HG03432 (cell line): ENCODE results near the gene LYRM2.

Experiments
- ATAC-seq: cut with Tn5 transposase; IDR thresholded peaks from one replicate; pipeline ENCODE4 v1.9.1; 2021; ENCODE audit warnings: mild to moderate bottlenecking, moderate library complexity; ENCODE audit not compliant: unreplicated experiment

The LYRM2 gene

DNA sequence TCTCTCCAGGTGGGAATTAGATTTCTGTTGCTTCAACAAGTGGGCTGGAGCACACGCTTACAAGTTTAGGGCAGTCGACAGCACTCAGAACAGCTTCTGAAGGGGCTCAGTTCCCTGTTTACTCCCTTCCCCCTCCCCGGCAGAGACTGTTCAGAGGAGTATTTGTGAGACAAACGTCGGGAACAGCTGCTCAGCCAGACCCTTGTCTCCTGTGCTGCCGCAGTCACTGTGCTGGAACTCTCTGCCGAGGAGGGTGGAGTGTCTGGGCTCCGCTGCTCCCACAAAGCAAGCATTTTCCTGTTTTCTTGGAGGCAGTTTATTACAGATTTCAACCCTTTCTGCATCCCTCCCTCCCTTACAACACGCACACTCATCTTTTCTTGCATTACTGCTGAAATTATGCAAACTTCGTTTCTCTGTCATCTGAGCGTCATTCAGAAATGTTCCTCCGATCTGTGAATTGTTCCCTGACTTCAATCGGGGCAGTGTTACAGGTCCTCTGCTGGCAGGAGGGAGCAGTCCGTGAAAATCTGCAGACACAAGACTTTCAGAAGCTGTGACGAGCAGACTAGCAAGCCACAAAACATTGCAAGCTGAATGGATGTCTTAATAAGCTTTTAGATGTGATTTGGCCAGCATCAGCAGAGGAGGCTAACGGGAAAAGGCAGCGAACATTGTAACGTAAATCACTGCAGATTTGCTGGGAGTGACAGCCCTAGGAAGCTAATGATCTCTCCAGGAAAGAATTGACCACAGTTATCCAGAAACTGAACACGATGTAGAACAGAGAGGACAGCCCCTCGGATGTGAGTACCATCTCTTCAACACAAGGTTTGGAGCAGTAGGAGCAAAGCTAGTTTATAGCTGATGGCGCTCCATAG lies 76.2 kb downstream of the LYRM2 start:
- no peak for ATAC-seq

- no peak for ATAC-seq
Observed at GRCh38 chr6:89559487-89559886, 79.1 kb downstream of the LYRM2 start.

- no peak for ATAC-seq
Observed at GRCh38 chr6:89555806-89556205, 82.7 kb downstream of the LYRM2 start.

- no peak for ATAC-seq
Observed at GRCh38 chr6:89555031-89555430, 83.5 kb downstream of the LYRM2 start.

DNA sequence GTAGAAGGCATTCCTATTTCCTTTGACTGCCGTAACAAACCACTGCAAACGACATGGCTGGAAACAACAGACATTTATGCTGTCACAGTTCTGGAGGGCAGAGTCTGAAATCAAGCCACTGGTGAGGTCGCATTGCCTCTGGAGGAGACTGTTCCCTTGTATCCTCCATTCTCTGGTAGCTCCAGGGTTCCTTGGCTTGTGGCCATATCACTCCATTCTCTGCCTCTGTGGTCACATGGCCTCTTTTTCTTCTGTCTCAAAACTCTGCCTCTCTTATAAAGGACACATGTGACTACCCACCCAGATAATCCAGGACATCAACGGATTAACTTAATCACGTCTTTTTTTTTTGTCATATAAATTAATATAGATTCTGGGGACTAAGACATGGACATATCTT lies 84.4 kb downstream of the LYRM2 start:
- no peak for ATAC-seq

- no peak for ATAC-seq
Observed at GRCh38 chr6:89553431-89553830, 85.1 kb downstream of the LYRM2 start.

DNA sequence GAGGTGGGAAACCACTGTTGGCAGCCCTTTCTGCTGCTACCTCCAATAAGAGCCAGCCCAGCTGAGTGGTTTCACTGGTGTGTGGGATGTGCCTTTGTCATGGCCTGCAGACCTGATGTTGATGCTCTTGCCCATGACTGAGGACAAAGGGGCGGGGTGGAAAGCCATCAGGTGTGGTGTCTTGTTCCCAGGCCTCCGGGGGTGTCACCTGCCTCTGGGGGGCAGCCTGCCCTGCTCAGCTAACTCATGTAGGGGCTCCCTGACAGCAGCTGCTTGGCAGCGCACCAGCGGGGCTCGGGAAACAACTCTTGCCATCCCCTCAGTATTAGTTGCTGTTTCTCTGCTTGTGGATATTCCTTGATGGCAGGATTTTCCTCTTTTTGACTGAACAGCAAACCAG lies 91.3 kb downstream of the LYRM2 start:
- ATAC-seq = no peak

DNA sequence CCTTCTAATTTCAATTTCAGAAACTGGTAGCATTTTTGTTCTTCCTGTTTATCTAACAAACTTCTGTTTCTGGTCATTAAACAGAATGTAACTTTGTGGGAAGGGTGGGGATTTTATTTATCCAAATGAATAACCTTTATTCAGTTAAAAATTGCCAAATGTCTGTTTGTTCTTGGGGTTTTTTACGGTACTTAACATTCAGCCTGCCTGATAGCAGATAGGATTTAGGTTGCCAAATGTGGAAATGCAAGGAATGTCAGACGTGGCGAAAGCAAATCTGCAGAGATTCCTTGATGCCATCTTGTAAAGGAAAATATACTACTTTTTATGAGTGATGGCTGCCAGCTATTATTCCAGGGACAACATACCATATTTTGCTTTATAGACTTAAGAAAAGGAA lies 95.7 kb downstream of the LYRM2 start:
- no peak for ATAC-seq

- ATAC-seq = no peak
Observed at GRCh38 chr6:89542081-89542857, 96.3 kb downstream of the LYRM2 start.

DNA sequence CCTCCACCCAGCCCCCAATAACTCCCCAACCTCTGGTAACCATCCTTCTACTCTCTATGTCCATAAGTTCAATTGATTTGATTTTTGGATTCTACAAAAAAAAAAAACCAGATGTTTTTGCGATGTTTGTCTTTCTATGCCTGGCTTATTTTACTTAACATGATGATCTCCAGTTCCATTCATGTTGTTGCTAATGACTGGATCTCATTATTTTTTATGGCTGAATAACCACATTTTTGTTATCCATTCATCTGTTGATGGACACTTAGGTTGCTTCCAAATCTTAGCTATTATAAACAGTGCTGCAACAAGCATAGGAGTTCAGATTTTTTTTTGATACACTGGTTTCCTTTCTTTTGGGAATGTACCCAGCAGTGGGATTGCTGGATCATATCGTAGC lies 98.8 kb downstream of the LYRM2 start:
- no peak for ATAC-seq

DNA sequence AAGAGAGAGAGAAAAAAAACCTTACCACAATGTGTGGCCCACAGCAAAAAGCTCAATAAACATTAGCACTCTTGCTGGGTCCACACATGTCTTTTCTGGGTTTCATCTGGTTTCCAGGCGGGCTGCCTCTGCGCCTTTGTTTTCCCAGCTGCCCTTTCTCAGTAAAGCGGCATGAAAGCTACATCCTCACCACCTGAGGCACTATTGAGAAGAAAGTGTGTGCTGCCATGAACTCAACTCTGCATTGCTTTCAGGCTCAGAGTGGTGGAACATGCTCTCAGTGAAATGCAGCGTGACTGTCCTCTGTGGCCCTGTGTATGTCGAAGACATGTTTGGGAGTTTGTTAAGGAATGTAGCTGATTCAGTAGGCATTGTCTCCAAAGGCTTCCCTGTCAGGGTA lies 102.3 kb downstream of the LYRM2 start:
- no peak for ATAC-seq

GRCh38 chr6:89530982-89531381 lies 107.6 kb downstream of the LYRM2 start:
- ATAC-seq = no peak

DNA sequence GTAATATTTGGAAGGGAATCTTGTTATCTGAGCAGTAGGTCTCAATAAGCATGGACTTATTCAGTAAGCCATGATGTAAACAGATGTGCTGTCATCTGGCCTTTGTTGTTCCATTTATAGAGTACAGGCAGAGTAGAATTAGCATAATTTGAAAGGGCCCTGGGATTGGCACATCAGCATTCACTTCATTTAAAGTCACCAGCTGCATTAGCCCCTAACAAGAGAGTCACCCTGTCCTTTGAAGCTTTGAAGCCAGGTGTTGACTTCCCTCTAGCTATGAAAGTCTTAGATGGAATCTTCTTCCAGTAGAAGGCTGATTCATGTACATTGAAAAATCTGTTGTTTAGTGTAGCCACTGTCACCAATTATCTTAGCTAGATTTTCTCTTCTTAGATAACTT lies 109.7 kb downstream of the LYRM2 start:
- ATAC-seq = no peak

GRCh38 chr6:89527634-89528033 lies 110.9 kb downstream of the LYRM2 start:
- ATAC-seq = no peak

GRCh38 chr6:89526563-89526869 lies 112.0 kb downstream of the LYRM2 start:
- no peak for ATAC-seq

DNA sequence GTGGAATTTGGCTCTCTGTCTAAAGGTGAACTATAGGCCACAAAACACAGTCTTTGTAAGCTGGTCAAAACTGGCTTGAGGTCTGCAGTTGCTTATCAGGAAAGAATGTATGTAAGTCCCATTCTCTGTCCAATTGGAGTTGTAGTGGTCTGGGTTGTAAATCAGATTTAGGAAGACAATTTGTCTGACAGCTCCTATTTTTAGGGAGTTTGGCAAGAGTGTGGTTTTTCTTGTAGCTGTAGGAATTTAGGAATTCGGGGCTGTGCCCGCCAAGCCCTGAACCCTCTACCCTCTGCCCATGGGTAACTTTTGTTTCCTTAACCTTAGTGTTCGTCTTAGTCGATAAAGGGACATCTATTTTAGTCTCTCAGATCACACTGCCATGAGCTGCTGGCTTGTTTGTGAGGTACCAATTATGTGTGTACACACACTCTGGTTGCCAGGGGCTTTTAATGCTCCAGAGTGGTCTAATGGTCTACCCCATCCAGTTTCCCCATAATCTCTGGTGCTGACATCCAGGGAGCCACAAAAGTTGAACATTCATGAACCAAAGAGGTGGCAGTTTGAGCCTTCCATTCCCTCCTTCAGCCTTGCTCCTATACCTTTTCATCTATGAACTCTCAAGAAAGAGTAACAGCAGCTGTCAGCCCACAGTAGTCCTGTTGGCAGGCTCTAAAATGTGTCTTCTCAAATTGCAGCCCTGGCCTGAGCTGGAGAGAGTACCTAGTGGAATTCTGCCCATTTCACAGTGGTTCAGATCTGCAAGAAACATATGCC lies 112.6 kb downstream of the LYRM2 start:
- ATAC-seq = no peak

- no peak for ATAC-seq
Observed at GRCh38 chr6:89522778-89523177, 115.8 kb downstream of the LYRM2 start.

GRCh38 chr6:89520736-89521135 lies 117.8 kb downstream of the LYRM2 start:
- ATAC-seq = no peak

DNA sequence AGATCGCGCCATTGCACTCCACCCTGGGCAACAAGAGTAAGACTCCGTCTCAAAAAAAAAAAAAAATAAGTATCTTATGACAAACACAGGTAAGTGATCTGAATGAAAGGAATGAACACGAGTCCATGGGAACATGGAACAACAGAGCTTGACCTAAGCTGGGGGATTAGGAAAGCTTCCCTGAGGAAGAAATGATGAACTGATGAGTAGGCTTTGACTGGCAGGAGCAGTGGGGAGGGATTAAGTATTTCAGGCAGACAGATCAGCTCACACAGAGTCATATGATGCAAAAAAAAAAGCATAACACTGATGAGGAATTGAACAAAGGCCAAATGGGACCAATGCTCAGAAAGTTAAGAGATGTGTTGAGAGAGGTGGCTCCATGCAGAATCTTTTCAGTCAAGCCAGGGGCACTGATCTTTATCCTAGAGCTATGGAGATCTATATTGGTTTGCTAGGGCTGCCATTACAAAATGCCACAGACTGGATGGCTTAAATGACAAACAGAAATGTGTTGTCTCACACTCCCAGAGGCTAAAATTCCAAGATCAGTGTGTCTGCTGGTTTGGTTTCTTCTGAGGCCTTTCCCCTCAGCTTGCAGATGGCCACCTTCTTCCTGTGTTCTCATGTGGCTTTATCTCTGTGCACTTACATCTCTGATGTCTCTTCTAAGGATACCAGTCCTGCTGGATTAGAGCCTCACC lies 120.0 kb downstream of the LYRM2 start:
- ATAC-seq = no peak
